Endodermal cell (in vitro differentiated cells): ENCODE data around the gene TNNC1. TPM values are rescaled to one million over a fixed set of nuclear protein-coding genes. Genes with fewer than 3 reads are reported as not detected.

Experiments used
- DNase-seq: peaks from one replicate; pipeline ENCODE4 v3.0.0-alpha.2; 2017
- H3K27ac ChIP-seq: 2 replicates; pipeline ENCODE4 v1.5.1; 2013; ENCODE audit warnings: mild to moderate bottlenecking, low read depth, low read length, moderate library complexity
- H3K27me3 ChIP-seq: 2 replicates; pipeline ENCODE4 v1.6.1; 2013; ENCODE audit warnings: mild to moderate bottlenecking, low read length, moderate library complexity; ENCODE audit not compliant: insufficient read depth, control insufficient read depth, poor library complexity, severe bottlenecking
- H3K36me3 ChIP-seq: 2 replicates; pipeline ENCODE4 v1.7.0; 2013; ENCODE audit warnings: mild to moderate bottlenecking, low read length, moderate library complexity; ENCODE audit not compliant: control insufficient read depth, insufficient read depth
- H3K4me1 ChIP-seq: one replicate; pipeline ENCODE4 v1.7.0; 2013; ENCODE audit warnings: low read length; ENCODE audit not compliant: control insufficient read depth, insufficient read depth
- H3K4me3 ChIP-seq: 2 replicates; pipeline ENCODE4 v1.5.1; 2013; ENCODE audit warnings: mild to moderate bottlenecking, low read length, moderate library complexity
- H3K9ac ChIP-seq: 2 replicates; pipeline ENCODE4 v1.6.1; 2013; ENCODE audit warnings: mild to moderate bottlenecking, low read length, moderate library complexity; ENCODE audit not compliant: poor library complexity, severe bottlenecking; ENCODE audit errors: extremely low read depth
- H3K9me3 ChIP-seq: 2 replicates; pipeline ENCODE4 v1.6.1; 2013; ENCODE audit warnings: mild to moderate bottlenecking, low read length, moderate library complexity; ENCODE audit not compliant: control insufficient read depth
- H3K27ac Mint-ChIP-seq: 2 replicates; pipeline ENCODE4 v1.8.0; 2020; ENCODE audit warnings: mixed read lengths
- H3K27me3 Mint-ChIP-seq: 2 replicates; pipeline ENCODE4 v1.8.0; 2021; ENCODE audit warnings: mild to moderate bottlenecking, mixed read lengths; ENCODE audit not compliant: insufficient read depth
- H3K36me3 Mint-ChIP-seq: 2 replicates; pipeline ENCODE4 v1.8.0; 2020; ENCODE audit warnings: low read depth, mixed read lengths
- H3K4me1 Mint-ChIP-seq: 2 replicates; pipeline ENCODE4 v1.8.0; 2020; ENCODE audit warnings: mixed read lengths
- H3K4me3 Mint-ChIP-seq: 2 replicates; pipeline ENCODE4 v1.8.0; 2020; ENCODE audit warnings: mild to moderate bottlenecking, moderate library complexity, mixed read lengths
- H3K9me3 Mint-ChIP-seq: 2 replicates; pipeline ENCODE4 v1.8.0; 2020; ENCODE audit warnings: mild to moderate bottlenecking, mixed read lengths
- WGBS, 2 experiments: methylation state at CpG; one replicate each; pipeline versions ENCODE4 v1.1.5 to v1.1.7; 2013; ENCODE audit warnings: missing lambda C conversion rate in 2 of 2, mixed read lengths in 1 of 2; ENCODE audit not compliant: insufficient coverage in 1 of 2, insufficient read length in 1 of 2; 5-methylcytosine and 5-hydroxymethylcytosine counted together
- total RNA-seq, 2 donors: library from RNA; stranded (reverse); fragmentation: NEBNext Ultra II Directional in 1 of 2; extraction: Animal tissue kit (Norgen Biotek cat#: 25700) in 1 of 2; gene quantifications; 2 replicates in 1 of 2; 3 replicates in 1 of 2; pipeline ENCODE4 v1.2.1, GENCODE V29; 2021
- TF ChIP-seq, protein P1 (sequence below): fragments of 200-600 bp; sonication (generic); conservative IDR thresholded peaks from 2 replicates; pipeline ENCODE4 v1.5.0; 2021; ENCODE audit warnings: antibody characterized with exemption, mild to moderate bottlenecking

Gene TNNC1
- total RNA-seq, 2 donors from 2014 or later = 44.8 to 64.6 TPM

GRCh38 chr3:52468336-52468735, 14.5 kb upstream of the TNNC1 start:
- no peak overlapping the region for H3K4me3 Mint-ChIP-seq
- no peak for DNase-seq
- Histone ChIP-seq H3K36me3 (peaks cover 79% of the 10 kb centered on the region), H3K9ac (no peak overlapping the region), H3K27me3 (no peaks in the 10 kb centered on the region), H3K9me3 (no peaks in the 10 kb centered on the region), H3K27ac (no peak overlapping the region), H3K4me3 (no peak overlapping the region), H3K4me1 (no peaks in the 10 kb centered on the region)
- H3K9me3 Mint-ChIP-seq = no peaks in the 10 kb centered on the region
- TF ChIP-seq, protein P1, sequence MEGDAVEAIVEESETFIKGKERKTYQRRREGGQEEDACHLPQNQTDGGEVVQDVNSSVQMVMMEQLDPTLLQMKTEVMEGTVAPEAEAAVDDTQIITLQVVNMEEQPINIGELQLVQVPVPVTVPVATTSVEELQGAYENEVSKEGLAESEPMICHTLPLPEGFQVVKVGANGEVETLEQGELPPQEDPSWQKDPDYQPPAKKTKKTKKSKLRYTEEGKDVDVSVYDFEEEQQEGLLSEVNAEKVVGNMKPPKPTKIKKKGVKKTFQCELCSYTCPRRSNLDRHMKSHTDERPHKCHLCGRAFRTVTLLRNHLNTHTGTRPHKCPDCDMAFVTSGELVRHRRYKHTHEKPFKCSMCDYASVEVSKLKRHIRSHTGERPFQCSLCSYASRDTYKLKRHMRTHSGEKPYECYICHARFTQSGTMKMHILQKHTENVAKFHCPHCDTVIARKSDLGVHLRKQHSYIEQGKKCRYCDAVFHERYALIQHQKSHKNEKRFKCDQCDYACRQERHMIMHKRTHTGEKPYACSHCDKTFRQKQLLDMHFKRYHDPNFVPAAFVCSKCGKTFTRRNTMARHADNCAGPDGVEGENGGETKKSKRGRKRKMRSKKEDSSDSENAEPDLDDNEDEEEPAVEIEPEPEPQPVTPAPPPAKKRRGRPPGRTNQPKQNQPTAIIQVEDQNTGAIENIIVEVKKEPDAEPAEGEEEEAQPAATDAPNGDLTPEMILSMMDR = no peak
- no peaks in the 10 kb centered on the region for H3K27me3 Mint-ChIP-seq
- H3K4me1 Mint-ChIP-seq = peaks cover 10% of the 10 kb centered on the region
- WGBS, 2 experiments = 90 to 93% methylated on average over 5 to 9 of the region's 9 CpGs
- H3K27ac Mint-ChIP-seq = peak overlapping the region; percentile 80
- peaks cover 54% of the 10 kb centered on the region for H3K36me3 Mint-ChIP-seq

GRCh38 chr3:52463416-52463815, 9.6 kb upstream of the TNNC1 start:
- peaks cover 10% of the 10 kb centered on the region for H3K4me1 Mint-ChIP-seq
- H3K9ac ChIP-seq = no peak overlapping the region
- H3K27ac ChIP-seq = no peak overlapping the region
- H3K9me3 ChIP-seq = no peaks in the 10 kb centered on the region
- no peak for DNase-seq
- peaks cover 88% of the 10 kb centered on the region for H3K36me3 ChIP-seq
- H3K9me3 Mint-ChIP-seq = no peaks in the 10 kb centered on the region
- no peak overlapping the region for H3K4me3 ChIP-seq
- TF ChIP-seq, protein P1 = no peak
- no peaks in the 10 kb centered on the region for H3K27me3 ChIP-seq
- no peaks in the 10 kb centered on the region for H3K4me1 ChIP-seq
- no peak overlapping the region for H3K27ac Mint-ChIP-seq
- H3K36me3 Mint-ChIP-seq = peaks cover 61% of the 10 kb centered on the region
- 95 to 97% methylated on average over 5 of the region's 5 CpGs for whole genome bisulfite sequencing, 2 experiments
- H3K27me3 Mint-ChIP-seq = no peaks in the 10 kb centered on the region
- H3K4me3 Mint-ChIP-seq = no peak overlapping the region

GRCh38 chr3:52461874-52462273, 8.0 kb upstream of the TNNC1 start:
- Mint-ChIP-seq H3K27ac (no peak overlapping the region), H3K4me1 (peaks cover 18% of the 10 kb centered on the region), H3K9me3 (no peaks in the 10 kb centered on the region), H3K36me3 (peaks cover 65% of the 10 kb centered on the region), H3K27me3 (no peaks in the 10 kb centered on the region), H3K4me3 (no peak overlapping the region)
- Histone ChIP-seq H3K9me3 (no peaks in the 10 kb centered on the region), H3K27me3 (no peaks in the 10 kb centered on the region), H3K27ac (no peak overlapping the region), H3K4me3 (no peak overlapping the region), H3K4me1 (peaks cover 6% of the 10 kb centered on the region), H3K9ac (no peak overlapping the region), H3K36me3 (peaks cover 85% of the 10 kb centered on the region)
- DNase-seq = no peak
- WGBS, 2 experiments = 93 to 94% methylated on average over 5 to 6 of the region's 6 CpGs
- TF ChIP-seq, protein P1 = no peak
